HepG2 (cell line): ENCODE measurements around the gene ANO2. TPM values are rescaled to one million over a fixed set of nuclear protein-coding genes. Genes with fewer than 3 reads are reported as not detected.

Experiments
- ATAC-seq: fragments of 200-7000 bp; cut with Tn5 transposase; 3 replicates; pipeline ENCODE4 v1.9.1; 2020; ENCODE audit warnings: mild to moderate bottlenecking, moderate library complexity
- BruUV-seq: library from RNA; stranded (reverse); fragments of 400-500 nt; replicated peaks from 2 replicates; lab custom pipeline; 2021; lab: Mats Ljungman, UMichigan
- CTCF ChIA-PET: fragments of 300-600 bp; formaldehyde crosslinking; extraction: SDS; loops from one replicate; lab custom pipeline; 2021; ENCODE audit warnings: low total read pairs, inconsistent platforms, low intra/inter-chr PET ratio; lab: Yijun Ruan, JAX
- POLR2A ChIA-PET: fragments of 350-600 bp; sonication (Branson Sonifier 250); formaldehyde crosslinking; loops from one replicate; lab custom pipeline; 2020; ENCODE audit warnings: antibody characterized with exemption, inconsistent platforms; lab: Yijun Ruan, JAX
- DNase-seq: peaks from one replicate; pipeline ENCODE4 v3.0.0-alpha.2; 2015; ENCODE audit warnings: low spot score
- FAIRE-seq: peaks from 3 replicates; lab custom pipeline; 2011; peaks lifted over from hg19 to GRCh38; lab: Jason Lieb, UNC
- H2AFZ ChIP-seq: one replicate; pipeline ENCODE4 v1.6.1; 2011; ENCODE audit warnings: low read length, inconsistent platforms
- H3K27ac ChIP-seq: fragments of 300-600 bp; 3 replicates; pipeline ENCODE4 v1.8.0; 2011; ENCODE audit warnings: mixed run types, mild to moderate bottlenecking, mixed read lengths, low read length, inconsistent platforms; ENCODE audit not compliant: insufficient read depth; ENCODE audit errors: extremely low read length
- H3K27me3 ChIP-seq, 2 experiments: fragments of 200-600 bp in 1 of 2; 2 replicates in 1 of 2; 3 replicates in 1 of 2; pipeline versions ENCODE4 v1.6.0 to v1.8.0; 2011; ENCODE audit warnings: low read length in 2 of 2, mild to moderate bottlenecking in 2 of 2, moderate library complexity in 2 of 2, inconsistent platforms in 1 of 2; ENCODE audit not compliant: insufficient read depth in 2 of 2, control insufficient read depth in 1 of 2
- H3K36me3 ChIP-seq, 2 experiments: fragments of 200-600 bp in 1 of 2; replicated peaks in 1 of 2; 2 replicates in 1 of 2; 3 replicates in 1 of 2; pipeline versions ENCODE4 v1.5.1 to v1.8.0; 2011; ENCODE audit warnings: low read length in 2 of 2, inconsistent platforms in 1 of 2; ENCODE audit not compliant: insufficient read depth in 2 of 2, control insufficient read depth in 1 of 2
- H3K4me1 ChIP-seq: 2 replicates; pipeline ENCODE4 v1.5.1; 2012; ENCODE audit warnings: low read length, inconsistent platforms; ENCODE audit not compliant: insufficient read depth
- H3K4me2 ChIP-seq: 2 replicates; pipeline ENCODE4 v1.6.0; 2011; ENCODE audit warnings: low read depth, low read length, inconsistent platforms
- H3K4me3 ChIP-seq, 3 experiments: fragments of 200-600 bp in 1 of 3; sonication (generic), shearing (Covaris generic) in 1 of 3; replicated peaks in 1 of 3; 2 replicates each; pipeline ENCODE4 v1.5.1; 2011 to 2016; ENCODE audit warnings: low read length in 3 of 3, inconsistent platforms in 2 of 3, low read depth in 2 of 3, mild to moderate bottlenecking in 2 of 3, control low read depth in 1 of 3, mixed read lengths in 1 of 3; ENCODE audit not compliant: insufficient read depth in 1 of 3
- H3K79me2 ChIP-seq: one replicate; pipeline ENCODE4 v1.6.1; 2011; ENCODE audit warnings: low read length, inconsistent platforms; ENCODE audit not compliant: insufficient read depth
- H3K9ac ChIP-seq: 2 replicates; pipeline ENCODE4 v1.6.0; 2011; ENCODE audit warnings: mild to moderate bottlenecking, low read depth, low read length, inconsistent platforms; ENCODE audit not compliant: insufficient read depth
- H3K9me3 ChIP-seq: 2 replicates; pipeline ENCODE4 v1.5.1; 2012; ENCODE audit warnings: mild to moderate bottlenecking, low read length
- H4K20me1 ChIP-seq: 2 replicates; pipeline ENCODE4 v1.6.0; 2011; ENCODE audit warnings: inconsistent platforms, mild to moderate bottlenecking, low read length, moderate library complexity; ENCODE audit not compliant: insufficient read depth
- GATA4 ChIP-seq: sonication (generic); IDR thresholded peaks from 2 replicates; pipeline ENCODE4 v1.6.1; 2016; ENCODE audit warnings: antibody characterized with exemption, low read depth, borderline replicate concordance
- HMGXB4 ChIP-seq, 2 experiments: sonication (generic) in 1 of 2; formaldehyde crosslinking in 1 of 2; IDR thresholded peaks; 2 replicates each; pipeline versions ENCODE4 v1.4.0 to v1.6.1; 2018 to 2020; ENCODE audit warnings: missing genetic modification reagents in 2 of 2, borderline replicate concordance in 1 of 2, low read depth in 1 of 2, mild to moderate bottlenecking in 1 of 2, missing biosample characterization in 1 of 2
- IKZF4 ChIP-seq: sonication (generic); formaldehyde crosslinking; IDR thresholded peaks from 2 replicates; pipeline ENCODE4 v1.5.1; 2020; ENCODE audit warnings: borderline replicate concordance, mild to moderate bottlenecking, low read depth, missing genetic modification reagents; ENCODE audit errors: not compliant biosample characterization
- KLF15 ChIP-seq: sonication (generic); formaldehyde crosslinking; IDR thresholded peaks from 2 replicates; pipeline ENCODE4 v1.8.1; 2023; ENCODE audit warnings: borderline replicate concordance, mild to moderate bottlenecking, inconsistent platforms, missing genetic modification reagents, mixed read lengths
- RAD51 ChIP-seq: fragments of 450-650 bp; IDR thresholded peaks from 2 replicates; pipeline ENCODE4 v1.6.1; 2016; ENCODE audit warnings: borderline replicate concordance
- SALL1 ChIP-seq: sonication (generic); formaldehyde crosslinking; IDR thresholded peaks from 2 replicates; pipeline ENCODE4 v1.8.0; 2022; ENCODE audit warnings: mild to moderate bottlenecking, missing genetic modification reagents
- SCMH1 ChIP-seq: sonication (generic); formaldehyde crosslinking; IDR thresholded peaks from 2 replicates; pipeline ENCODE4 v1.9.0; 2021; ENCODE audit warnings: missing genetic modification reagents, mild to moderate bottlenecking, borderline replicate concordance
- SMYD3 ChIP-seq: sonication (generic); formaldehyde crosslinking; IDR thresholded peaks from 2 replicates; pipeline ENCODE4 v1.8.1; 2023; ENCODE audit warnings: mild to moderate bottlenecking, missing genetic modification reagents
- SRF ChIP-seq: IDR thresholded peaks from 2 replicates; pipeline ENCODE4 v1.6.1; 2011; ENCODE audit warnings: mild to moderate bottlenecking, low read depth, low read length, moderate library complexity
- ZBTB25 ChIP-seq: IDR thresholded peaks from 2 replicates; pipeline ENCODE4 v1.6.1; 2018; ENCODE audit warnings: missing genetic modification reagents
- ZMYM2 ChIP-seq: sonication (generic); formaldehyde crosslinking; IDR thresholded peaks from 2 replicates; pipeline ENCODE4 v1.8.0; 2022; ENCODE audit warnings: mild to moderate bottlenecking, missing genetic modification reagents
- ZNF143 ChIP-seq: sonication (generic); formaldehyde crosslinking; IDR thresholded peaks from 2 replicates; pipeline ENCODE4 v1.4.0; 2020; ENCODE audit warnings: missing genetic modification reagents
- ZNF274 ChIP-seq: sonication (generic); formaldehyde crosslinking; IDR thresholded peaks from 2 replicates; pipeline ENCODE4 v1.5.1; 2020; ENCODE audit warnings: mild to moderate bottlenecking, missing genetic modification reagents
- ZNF333 ChIP-seq: sonication (generic); formaldehyde crosslinking; IDR thresholded peaks from 2 replicates; pipeline ENCODE4 v1.4.0; 2020; ENCODE audit warnings: mild to moderate bottlenecking, missing genetic modification reagents, borderline replicate concordance
- ZNF7 ChIP-seq: IDR thresholded peaks from 2 replicates; pipeline ENCODE4 v1.6.1; 2016; ENCODE audit warnings: missing biosample characterization, missing genetic modification reagents
- ZNF777 ChIP-seq: sonication (generic); formaldehyde crosslinking; IDR thresholded peaks from 2 replicates; pipeline ENCODE4 v1.4.0; 2020; ENCODE audit warnings: missing genetic modification reagents
- WGBS: methylation state at CpG from one replicate; pipeline ENCODE4 v1.1.6; 2017; ENCODE audit warnings: low lambda C conversion rate; 5-methylcytosine and 5-hydroxymethylcytosine counted together
- in situ Hi-C: cut with HindIII; loops from 2 replicates; pipeline ENCODE4 v1.10.0; 2017; ENCODE audit warnings: low pct_unique_long_range_greater_than_20kb; ENCODE audit not compliant: extremely low pct_ligation_motif_present
- intact Hi-C: fragments of 100-400 bp; cut with micrococcal nuclease; formaldehyde crosslinking; loops from one replicate; pipeline ENCODE4 v1.10.0; 2022; ENCODE audit not compliant: unreplicated experiment
- polyA plus RNA-seq, 8 experiments: library from polyadenylated mRNA; depleted of rRNA in 3 of 8; stranded (reverse) in 7 of 8; unstranded in 1 of 8; fragments of >200 nt; fragmentation: Illumina TruSeq in 4 of 8; extraction: Trizol in 4 of 8; gene quantifications; 2 replicates each; pipeline versions ENCODE4 v1.2.1 to v1.2.3, GENCODE V29; 2011 to 2016; ENCODE audit warnings: low read depth in 4 of 8, missing spikeins in 1 of 8, mixed read lengths in 1 of 8; ENCODE audit not compliant: insufficient read depth in 1 of 8
- total RNA-seq, 5 experiments: library from RNA; depleted of rRNA; stranded (reverse); fragments of >200 nt; fragmentation: Illumina TruSeq; extraction: Trizol; gene quantifications; 2 replicates each; pipeline ENCODE4 v1.2.3, GENCODE V29; 2016; ENCODE audit warnings: low read depth in 1 of 5

ANO2 gene
- total and polyA plus RNA-seq, 2 of the 13 experiments (the other 11 are each of a cell fraction or from before 2014, with no cell fraction given), result 0.18 TPM; not detected in 1

- POLR2A ChIA-PET, result no interaction called here
- Histone ChIP-seq H3K9me3 (no peaks in the 10 kb centered on the region), H3K27me3 (peaks cover 0 to 5% of the 10 kb centered on the region in 2 experiments; a peak in 1 of 5 replicates), H4K20me1 (no peaks in the 10 kb centered on the region), H3K36me3 (no peaks in the 10 kb centered on the region), H3K4me1 (no peaks in the 10 kb centered on the region), H3K27ac (no peak overlapping the region), H3K4me3 (no peak overlapping the region), H3K4me2 (no peak overlapping the region), H3K79me2 (no peaks in the 10 kb centered on the region), H2AFZ (no peak overlapping the region), H3K9ac (no peak overlapping the region)
- TF ChIP-seq SCMH1 (CRISPR knock-in tag) (no peak), SRF (no peak), SALL1 (CRISPR knock-in tag) (no peak), ZNF143 (CRISPR knock-in tag) (no peak), ZNF777 (CRISPR knock-in tag) (no peak), SMYD3 (CRISPR knock-in tag) (no peak)
- FAIRE-seq (no peak), ATAC-seq (no peak), DNase-seq (no peak)
- intact Hi-C loops (no loop called here), in situ Hi-C loops (no loop called here)
- CTCF ChIA-PET, result no interaction called here
- BruUV-seq, result no TSS peak
- 1% methylated on average over 8 of the region's 8 CpGs for WGBS
Measured at GRCh38 chr12:5768581-5769196, 176.4 kb downstream of the ANO2 start.

GRCh38 chr12:5768171-5768570 is 176.9 kb downstream of the ANO2 start:
- ChIA-PET POLR2A (no interaction called here), CTCF (no interaction called here)
- peaks cover 0 to 5% of the 10 kb centered on the region in 2 experiments; a peak in 1 of 5 replicates for H3K27me3 ChIP-seq
- no peak overlapping the region for H3K4me3 ChIP-seq
- H3K79me2 ChIP-seq, result no peaks in the 10 kb centered on the region
- H2AFZ ChIP-seq, result no peak overlapping the region
- ATAC-seq, result no peak
- no peaks in the 10 kb centered on the region for H3K9me3 ChIP-seq
- H3K27ac ChIP-seq, result no peak overlapping the region
- BruUV-seq, result no TSS peak
- H3K36me3 ChIP-seq, result no peaks in the 10 kb centered on the region
- no peaks in the 10 kb centered on the region for H4K20me1 ChIP-seq
- whole genome bisulfite sequencing, result 8% methylated on average over 2 of the region's 2 CpGs
- H3K4me2 ChIP-seq, result no peak overlapping the region
- in situ Hi-C loops (no loop called here), intact Hi-C loops (no loop called here)
- no peak for DNase-seq
- no peak overlapping the region for H3K9ac ChIP-seq
- H3K4me1 ChIP-seq, result no peaks in the 10 kb centered on the region
- FAIRE-seq, result no peak
- no peak for TF ChIP-seq ZNF274 (CRISPR knock-in tag)
- no peak for TF ChIP-seq ZMYM2 (CRISPR knock-in tag)
- TF ChIP-seq ZNF333 (CRISPR knock-in tag), result no peak
- TF ChIP-seq KLF15 (CRISPR knock-in tag), result no peak
- no peak for TF ChIP-seq ZBTB25 (CRISPR knock-in tag)
- TF ChIP-seq RAD51, result no peak
- TF ChIP-seq HMGXB4 (CRISPR knock-in tag; IDR thresholded peaks at IDR 0.05; ENCODE audit: borderline replicate concordance in 1 of 2, low read depth in 1 of 2), result no peak
- TF ChIP-seq IKZF4 (CRISPR knock-in tag), result no peak
- TF ChIP-seq ZNF7 (CRISPR knock-in tag), result no peak
- TF ChIP-seq GATA4, result no peak
